ENCODE results near the gene YPEL2.
"Not testable (repeated sequence)": the region's sequence is repeated elsewhere in the genome, so short reads cannot be mapped to it uniquely, and the experiment has no call there.

GRCh38 chr17:59412431-59412830 lies 81.0 kb downstream of the YPEL2 start:
- TF ChIP-seq ZNF26 (tag by site-specific recombination; IDR thresholded peaks at IDR 0.05) = not testable (repeated sequence)
- TF ChIP-seq, protein P1, sequence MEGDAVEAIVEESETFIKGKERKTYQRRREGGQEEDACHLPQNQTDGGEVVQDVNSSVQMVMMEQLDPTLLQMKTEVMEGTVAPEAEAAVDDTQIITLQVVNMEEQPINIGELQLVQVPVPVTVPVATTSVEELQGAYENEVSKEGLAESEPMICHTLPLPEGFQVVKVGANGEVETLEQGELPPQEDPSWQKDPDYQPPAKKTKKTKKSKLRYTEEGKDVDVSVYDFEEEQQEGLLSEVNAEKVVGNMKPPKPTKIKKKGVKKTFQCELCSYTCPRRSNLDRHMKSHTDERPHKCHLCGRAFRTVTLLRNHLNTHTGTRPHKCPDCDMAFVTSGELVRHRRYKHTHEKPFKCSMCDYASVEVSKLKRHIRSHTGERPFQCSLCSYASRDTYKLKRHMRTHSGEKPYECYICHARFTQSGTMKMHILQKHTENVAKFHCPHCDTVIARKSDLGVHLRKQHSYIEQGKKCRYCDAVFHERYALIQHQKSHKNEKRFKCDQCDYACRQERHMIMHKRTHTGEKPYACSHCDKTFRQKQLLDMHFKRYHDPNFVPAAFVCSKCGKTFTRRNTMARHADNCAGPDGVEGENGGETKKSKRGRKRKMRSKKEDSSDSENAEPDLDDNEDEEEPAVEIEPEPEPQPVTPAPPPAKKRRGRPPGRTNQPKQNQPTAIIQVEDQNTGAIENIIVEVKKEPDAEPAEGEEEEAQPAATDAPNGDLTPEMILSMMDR (tag by site-specific recombination; IDR thresholded peaks at IDR 0.05) = not testable (repeated sequence)

Measured in HEK293 (cell line).